ENCODE results near the gene MIOS. TPM values are rescaled to one million over a fixed set of nuclear protein-coding genes. Genes with fewer than 3 reads are reported as not detected.
A peak's percentile ranks its signal among the peaks of the same experiment; 100 is the strongest.

The MIOS gene
- total and polyA plus RNA-seq, 2 of the 4 experiments (the other 2 are of a cell fraction), result 10.6 to 32.4 TPM

DNA sequence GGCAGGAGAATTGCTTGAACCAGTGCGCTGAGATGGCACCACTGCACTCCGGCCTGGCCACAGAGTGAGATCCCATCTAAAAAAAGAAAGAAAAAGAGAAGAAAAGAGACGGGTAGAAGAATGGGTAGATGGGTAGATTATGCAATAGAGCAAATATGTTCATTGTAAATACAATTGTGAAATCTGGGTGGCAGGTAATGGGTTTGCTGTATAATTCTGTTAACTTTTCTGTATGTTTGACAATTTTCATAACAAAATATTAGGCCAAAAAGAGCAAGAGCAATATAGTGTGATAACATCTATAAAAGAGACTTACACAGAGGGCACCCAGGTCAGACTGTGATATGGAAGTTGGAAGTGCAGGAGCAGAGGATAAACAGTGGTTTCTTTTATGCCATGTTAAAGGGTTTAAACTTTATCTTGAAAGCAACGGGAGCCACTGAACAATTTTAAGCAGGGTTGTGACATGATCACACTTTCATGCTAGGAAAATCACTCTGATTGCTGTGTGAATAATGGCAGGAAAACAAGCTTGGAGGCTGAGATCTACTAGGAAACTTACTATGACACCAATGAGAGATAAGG is 24.3 kb upstream of the MIOS start:
- 76 to 90% methylated on average over 1 to 3 of the region's 4 CpGs for WGBS, 2 experiments (ENCODE audit: extremely low coverage in 2 of 2, insufficient read length in 1 of 2)
- Histone ChIP-seq H3K9me1 (ENCODE audit: insufficient read depth, low read length) (no peaks in the 10 kb centered on the region), H3K4me1 (ENCODE audit: control insufficient read depth, insufficient read depth, low read length) (no peaks in the 10 kb centered on the region), H4K20me1 (ENCODE audit: insufficient read depth, low read length) (no peaks in the 10 kb centered on the region), H2BK120ac (ENCODE audit: low read depth, low read length) (no peak overlapping the region), H3K79me1 (ENCODE audit: low read depth in 1 of 2, low read length in 2 of 2) (no peaks in the 10 kb centered on the region), H2AFZ (replicated peaks; ENCODE audit: low read length, poor library complexity) (no peak overlapping the region), H3K4me3 (ENCODE audit: insufficient read depth, low read depth, low read length) (no peak overlapping the region), H4K8ac (ENCODE audit: low read depth in 2 of 2, low read length in 2 of 2) (no peak overlapping the region), H4K5ac (ENCODE audit: low read depth, low read length) (no peak overlapping the region), H3K27me3 (ENCODE audit: control insufficient read depth, insufficient read depth, low read length) (no peaks in the 10 kb centered on the region), H3K4me2 (ENCODE audit: low read depth, low read length) (no peak overlapping the region), H3K23ac (ENCODE audit: low read depth, low read length) (no peak overlapping the region), H2BK20ac (ENCODE audit: low read depth, low read length) (no peak overlapping the region), H3K18ac (ENCODE audit: low read depth, low read length) (no peak overlapping the region), H3K14ac (replicated peaks; ENCODE audit: low read depth, low read length) (no peak overlapping the region), H3K4ac (ENCODE audit: low read depth, low read length) (no peak overlapping the region), H3K27ac (ENCODE audit: insufficient read depth, low read length) (no peak overlapping the region), H4K91ac (ENCODE audit: insufficient read depth, low read depth, low read length) (no peak overlapping the region), H2BK15ac (ENCODE audit: low read depth, low read length) (no peak overlapping the region), H2BK5ac (ENCODE audit: low read depth, low read length, poor library complexity, severe bottlenecking) (no peak overlapping the region), H3K56ac (ENCODE audit: extremely low read depth, insufficient read depth, low read length) (no peak overlapping the region), H2AK9ac (replicated peaks; ENCODE audit: low read depth, low read length, poor library complexity) (no peak overlapping the region), H3K36me3 (ENCODE audit: control insufficient read depth, insufficient read depth, low read length) (no peaks in the 10 kb centered on the region), H2AK5ac (ENCODE audit: low read depth, low read length) (no peak overlapping the region), H3K9me3 (ENCODE audit: control insufficient read depth, insufficient read depth, low read length) (no peaks in the 10 kb centered on the region), H3K9ac (ENCODE audit: low read depth, low read length) (no peak overlapping the region)
- TF ChIP-seq SMC3 (IDR thresholded peaks at IDR 0.05; ENCODE audit: low read depth, low read length), result no peak
- TF ChIP-seq, protein P1, sequence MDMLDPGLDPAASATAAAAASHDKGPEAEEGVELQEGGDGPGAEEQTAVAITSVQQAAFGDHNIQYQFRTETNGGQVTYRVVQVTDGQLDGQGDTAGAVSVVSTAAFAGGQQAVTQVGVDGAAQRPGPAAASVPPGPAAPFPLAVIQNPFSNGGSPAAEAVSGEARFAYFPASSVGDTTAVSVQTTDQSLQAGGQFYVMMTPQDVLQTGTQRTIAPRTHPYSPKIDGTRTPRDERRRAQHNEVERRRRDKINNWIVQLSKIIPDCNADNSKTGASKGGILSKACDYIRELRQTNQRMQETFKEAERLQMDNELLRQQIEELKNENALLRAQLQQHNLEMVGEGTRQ (IDR thresholded peaks at IDR 0.05; ENCODE audit: low read depth, low read length), result no peak
- TF ChIP-seq RCOR1 (IDR thresholded peaks at IDR 0.05; ENCODE audit: insufficient replicate concordance, low read length), result no peak
- TF ChIP-seq CEBPB (IDR thresholded peaks at IDR 0.05; ENCODE audit: low read depth, low read length), result peak; percentile 39; the same call in 1 of the 2 replicates
- no peak for TF ChIP-seq RFX5 (IDR thresholded peaks at IDR 0.05; ENCODE audit: low read depth, low read length)
- no peak for TF ChIP-seq POLR2A (IDR thresholded peaks at IDR 0.05; ENCODE audit: low read depth, low read length)
- dilution Hi-C loops (cut with HindIII; ENCODE audit: low sequenced_read_pairs, unreplicated experiment), result no loop called here
- POLR2A ChIA-PET (ENCODE audit: unreplicated experiment), result no interaction called here
- CTCF ChIA-PET, result interaction anchor here (0.7 to 1.2 kb wide), 3 partner anchors 109 to 118 kb away, joined by 3 to 6 read pairs (median 3); no protein-coding TSS in a partner anchor
- no TSS peak for BruUV-seq (replicated peaks)
- no peak for DNase-seq
- intact Hi-C loops (cut with micrococcal nuclease), result loop anchor here (5.0 kb wide), 1 partner anchor 360 kb away; the partner anchor contains the start of gene C1GALT1
- no peak for ATAC-seq (ENCODE audit: low read depth)
- in situ Hi-C loops (cut with MboI; ENCODE audit: low sequenced_read_pairs), result no loop called here
